ENCODE results near the gene MMP28.

DNA sequence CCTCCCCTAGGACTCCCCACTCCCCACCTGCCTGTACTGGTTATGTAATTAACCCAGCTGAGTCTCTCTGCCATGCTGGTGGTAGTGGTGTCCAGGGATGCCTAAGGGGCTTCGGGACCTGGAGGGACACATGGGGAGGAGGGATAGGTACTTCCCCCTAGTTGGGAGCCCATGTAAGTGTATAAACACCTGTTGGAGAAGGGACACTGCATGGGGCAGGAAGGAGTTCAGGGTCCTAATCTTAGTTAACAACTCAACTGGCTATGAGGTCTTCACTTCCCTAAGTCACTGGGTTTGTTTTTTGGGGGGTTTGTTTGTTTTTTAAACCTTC, 62.7 kb downstream of the MMP28 start:
- no peak for TF ChIP-seq ZNF274 (IDR thresholded peaks at IDR 0.05; ENCODE audit: low read depth, low read length)
- TF ChIP-seq YY1 (IDR thresholded peaks at IDR 0.05; ENCODE audit: insufficient read depth, insufficient read length): no peak
- TF ChIP-seq SUZ12 (IDR thresholded peaks at IDR 0.05; ENCODE audit: extremely low read depth, insufficient read depth, insufficient read length): no peak

Measured in NT2/D1 (cell line).